Stimulated activated naive CD4-positive, alpha-beta T cell treated with Interleukin-2 at 50 U/mL for 16 hours (primary cell): ENCODE measurements around the gene TBCD.

Source experiments
- DNase-seq: peaks from one replicate; lab custom pipeline; 2025; lab: John Stamatoyannopoulos, UW

TBCD gene

DNA sequence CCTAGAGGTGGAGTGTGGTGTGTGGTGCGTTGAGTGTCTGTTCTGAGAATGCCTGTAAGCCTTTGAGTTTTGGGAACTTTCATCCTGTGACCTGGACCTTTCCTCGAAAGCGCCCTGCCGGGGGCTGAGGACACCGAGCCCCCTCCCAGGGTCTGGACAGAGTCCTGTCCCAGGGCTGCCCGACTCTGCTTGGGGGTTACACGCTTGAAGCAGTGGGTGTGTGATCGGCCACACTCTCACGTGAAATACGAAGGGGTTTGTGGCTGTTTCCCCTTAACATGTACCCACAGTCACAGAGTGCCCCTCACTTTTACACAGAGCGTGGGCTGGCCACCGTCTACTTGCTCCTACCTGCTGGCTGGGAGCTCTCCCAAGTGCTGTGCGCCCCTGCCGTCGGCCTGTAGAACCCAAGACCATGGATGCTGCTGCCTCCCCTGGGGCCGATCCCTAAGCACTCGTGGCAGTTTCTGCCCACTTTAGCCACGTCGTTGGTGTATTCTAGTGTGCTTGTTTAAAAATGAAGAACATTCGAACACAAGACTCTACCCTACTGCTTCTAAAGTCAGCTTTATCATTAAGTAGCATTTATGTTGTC is 81.1 kb downstream of the TBCD start:
- no peak for DNase-seq

DNA sequence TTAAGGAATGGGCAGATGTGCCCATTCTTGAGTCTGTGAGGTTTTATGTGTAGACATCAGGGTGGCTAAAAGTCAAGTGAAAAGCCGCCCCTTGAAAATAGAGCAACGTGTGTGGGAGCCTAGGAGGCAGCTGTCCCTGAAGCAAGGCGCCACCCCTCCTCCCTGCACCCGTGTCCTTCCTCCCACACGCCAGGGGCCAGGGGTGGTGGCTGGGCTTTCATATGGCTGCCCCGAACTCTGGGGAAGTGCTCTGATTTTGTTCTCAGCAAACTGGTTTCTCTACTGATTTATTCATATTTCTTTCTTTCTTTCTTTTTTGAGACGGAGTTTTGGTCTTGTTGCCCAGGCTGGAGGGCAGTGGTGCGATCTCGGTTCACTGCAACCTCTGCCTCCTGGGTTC is 83.3 kb downstream of the TBCD start:
- no peak for DNase-seq

DNA sequence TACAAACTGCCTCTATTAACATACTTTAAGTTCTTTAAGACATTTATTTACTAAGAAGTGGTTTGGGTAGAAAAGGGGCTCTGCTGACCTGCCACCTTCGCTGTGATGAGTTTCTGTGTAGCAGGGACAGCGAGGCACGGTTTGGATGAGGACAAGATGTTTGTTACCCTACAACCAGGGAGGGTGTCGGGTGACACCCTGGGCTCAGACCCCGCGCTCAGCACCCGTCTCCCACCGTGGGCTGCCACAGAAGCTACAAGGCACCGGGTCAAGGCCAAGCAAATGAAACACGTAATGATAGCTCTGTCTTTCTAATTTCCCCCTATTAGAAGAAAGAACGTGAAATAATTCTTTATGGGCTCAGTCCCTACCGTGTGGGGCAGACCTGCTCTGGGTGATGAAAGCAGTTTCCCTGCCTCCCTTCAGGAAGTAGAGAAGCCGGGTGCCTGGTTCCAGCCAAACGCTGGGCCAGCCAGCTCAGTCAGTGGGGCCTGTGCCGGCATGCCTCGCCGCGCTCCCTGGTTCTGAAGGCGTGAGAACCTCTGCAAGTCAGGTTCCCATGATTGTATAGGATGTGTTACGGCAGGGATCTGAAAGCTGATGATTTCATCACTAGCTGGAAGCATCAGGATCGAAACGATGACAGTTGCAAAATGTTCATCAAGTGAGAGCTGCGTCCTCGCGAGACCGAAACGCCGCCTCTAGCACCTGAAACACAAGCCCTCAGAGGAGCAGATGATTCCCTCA is 84.1 kb downstream of the TBCD start:
- no peak for DNase-seq

DNA sequence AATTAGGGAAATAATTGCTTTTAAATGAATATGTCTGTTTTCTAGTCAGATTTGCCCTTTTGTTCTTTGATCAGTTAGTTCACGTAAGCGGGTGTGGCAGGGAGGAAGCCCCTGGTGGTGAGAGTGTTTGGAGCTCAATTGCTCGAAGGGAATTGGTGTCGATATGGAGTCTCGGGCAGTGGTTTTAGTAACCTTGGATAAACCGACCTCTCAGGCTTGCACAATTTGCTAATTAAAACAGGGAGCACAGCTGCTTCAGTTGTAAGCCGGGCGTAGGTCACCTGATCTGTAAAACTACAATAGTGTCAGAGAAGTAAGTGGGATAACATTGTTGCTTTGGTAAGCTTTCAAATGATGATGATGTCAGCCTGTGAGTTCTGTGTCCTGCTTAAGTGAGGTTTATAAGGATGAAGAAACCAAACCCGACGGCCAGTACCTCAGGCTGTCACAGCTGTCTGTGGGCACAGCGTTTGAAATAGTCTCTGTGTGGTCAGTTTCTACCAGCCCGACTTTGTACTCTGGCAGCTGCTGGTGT is 85.0 kb downstream of the TBCD start:
- DNase-seq, result no peak

DNA sequence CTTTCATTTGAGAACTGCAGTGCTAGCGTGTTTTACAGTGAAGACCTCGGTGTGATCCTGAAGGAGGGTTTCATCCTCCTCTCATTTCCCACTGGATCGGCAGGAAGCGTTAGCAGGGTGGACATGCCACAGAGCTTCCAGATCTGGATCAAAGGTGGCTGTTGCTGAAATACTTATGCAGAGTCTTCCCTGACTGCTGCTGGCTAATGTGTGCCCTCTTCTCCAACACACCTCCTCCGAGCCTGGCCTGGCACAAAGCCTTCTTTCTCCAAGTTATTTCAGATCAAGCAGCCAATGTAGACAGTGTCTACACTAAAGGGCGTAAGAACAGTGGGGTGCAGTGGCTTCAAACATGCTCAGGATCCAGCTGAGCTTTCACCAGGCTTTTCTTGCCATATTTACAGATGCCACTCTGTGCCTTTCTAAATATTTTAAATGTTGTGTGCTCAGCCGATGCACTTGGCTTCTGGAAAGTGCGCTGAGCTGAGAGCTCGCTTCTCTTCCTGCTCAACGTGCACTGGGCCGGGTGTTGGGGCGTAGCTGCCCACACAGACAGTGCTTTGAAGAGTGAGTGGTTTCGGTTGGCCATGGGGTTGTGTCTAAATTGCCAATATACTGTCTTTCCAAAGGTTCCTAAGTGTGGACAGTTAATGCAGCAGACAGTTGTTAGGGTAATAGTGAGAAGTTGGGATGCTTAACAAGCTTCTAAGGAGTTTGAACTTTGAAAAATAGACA is 85.9 kb downstream of the TBCD start:
- DNase-seq, result no peak

DNA sequence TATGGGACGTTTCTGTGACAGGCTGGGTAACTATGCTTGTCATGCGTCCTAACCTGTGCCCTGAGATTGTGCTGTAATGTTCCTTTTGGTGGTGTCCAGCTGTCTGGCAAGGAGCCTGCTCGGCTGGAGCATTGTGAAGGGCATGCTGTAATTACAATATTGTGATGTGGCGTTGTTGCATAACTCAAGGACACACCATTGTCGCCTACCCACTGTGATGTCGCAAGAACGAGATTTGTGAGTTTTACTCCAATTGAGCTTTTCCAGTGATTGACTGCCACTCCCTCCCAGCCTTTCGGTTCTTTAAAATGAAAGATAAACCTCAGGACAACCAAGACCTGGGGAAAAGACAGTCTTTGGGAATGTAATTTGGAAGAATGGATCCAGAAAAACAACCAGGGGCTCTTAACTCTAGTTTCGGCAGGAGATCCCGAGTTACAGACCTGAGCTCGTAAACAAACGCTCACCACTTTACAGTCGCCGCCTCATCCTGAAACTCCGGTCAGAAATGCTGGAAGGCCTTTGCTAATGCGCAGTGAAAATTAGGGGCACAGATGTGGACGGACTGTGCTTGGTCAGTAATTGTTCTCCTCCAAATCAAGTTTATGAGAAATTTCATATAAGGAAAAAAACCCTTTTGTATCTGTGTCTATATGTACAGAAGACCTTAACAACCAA is 86.7 kb downstream of the TBCD start:
- DNase-seq, result no peak

DNA sequence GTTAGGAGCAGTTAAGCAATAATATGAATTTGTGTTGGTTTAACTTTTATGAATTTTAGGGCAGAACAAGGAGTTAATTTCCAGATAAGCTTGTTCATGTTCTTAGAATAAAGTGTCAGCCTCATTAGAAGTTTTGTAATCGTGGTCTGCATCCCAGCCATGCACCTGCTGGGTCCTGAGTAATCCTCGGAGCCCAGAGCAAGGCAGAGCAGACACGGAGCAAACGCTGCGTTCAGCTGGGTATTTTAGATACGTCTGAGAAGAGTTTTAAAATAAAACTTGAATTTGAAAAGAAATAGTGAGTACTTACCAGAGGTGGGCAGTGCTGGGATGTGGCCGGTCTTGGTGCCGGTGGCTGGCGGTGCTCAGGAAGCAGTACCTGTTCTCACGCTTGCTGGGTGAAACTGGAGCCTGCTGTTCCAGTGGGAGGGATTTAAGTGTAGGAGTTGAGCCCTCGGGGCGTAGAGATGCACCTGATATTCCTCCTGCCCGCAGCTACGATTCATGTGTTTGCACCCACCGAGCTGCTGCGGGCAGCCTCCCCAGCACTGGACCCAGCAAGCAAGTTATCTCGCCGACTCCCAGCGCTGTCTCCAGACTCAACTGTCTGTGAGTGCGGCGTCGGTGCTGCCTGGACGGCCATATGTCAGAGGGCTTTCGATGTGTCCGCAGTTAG is 87.9 kb downstream of the TBCD start, which contains the start of gene ZNF750:
TSS of gene ZNF750 (minus strand) at position 406 of the 676 bp plus-strand sequence. CDS start 7,568 bp downstream, outside the sequence.
- no peak for DNase-seq

DNA sequence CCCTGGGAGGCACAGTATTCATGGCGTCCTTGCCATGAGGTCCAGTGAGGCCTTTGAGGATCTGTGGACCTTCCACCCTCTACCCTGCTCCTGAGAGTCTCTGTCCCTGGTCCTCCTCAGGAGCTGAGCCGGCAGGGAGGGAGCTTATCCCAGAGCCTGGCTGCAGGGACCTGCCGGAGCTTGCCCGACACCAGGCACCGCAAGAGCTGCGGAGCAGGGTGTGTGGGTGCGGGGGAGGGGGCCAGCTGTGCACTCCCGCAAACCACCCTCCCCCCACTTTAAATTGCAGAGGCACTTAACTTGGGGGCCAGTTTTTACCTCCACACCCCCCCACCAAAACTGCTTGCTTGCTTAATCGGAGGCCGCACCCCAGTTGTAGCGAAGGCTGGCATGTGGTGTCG is 88.6 kb downstream of the TBCD start:
- DNase-seq, result no peak

DNA sequence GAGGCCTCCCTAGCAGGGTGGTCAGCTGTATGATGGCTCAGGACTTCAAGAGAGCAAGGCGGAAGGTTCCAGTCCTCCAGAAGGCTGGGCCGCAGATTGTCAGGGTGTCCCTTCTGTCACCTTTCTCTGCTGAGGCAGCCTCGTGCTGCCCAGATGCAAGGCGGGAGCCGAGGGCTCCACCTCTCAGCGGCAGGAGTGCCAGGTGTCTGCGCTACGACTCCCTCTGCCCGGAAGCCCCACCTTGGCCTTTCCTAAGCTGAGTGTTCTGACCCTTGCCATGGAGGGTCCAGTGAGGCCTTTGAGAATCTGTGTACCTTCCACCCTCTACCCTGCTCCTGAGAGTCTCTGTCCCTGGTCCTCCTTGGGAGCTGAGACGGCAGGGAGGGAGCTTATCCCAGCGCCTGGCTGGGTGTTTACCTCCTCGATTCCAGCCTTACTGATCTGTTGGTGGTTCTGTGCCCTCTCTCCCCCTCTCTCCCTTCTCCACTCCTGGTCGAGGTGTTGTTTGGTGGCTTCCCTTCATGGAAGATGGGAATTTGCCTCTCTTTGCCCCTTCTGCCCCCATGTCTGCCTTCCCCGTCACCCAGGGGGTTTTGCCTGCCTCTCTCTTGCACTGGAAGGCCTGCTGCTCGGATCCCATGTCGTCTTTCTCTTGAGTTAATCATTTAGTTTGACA is 90.2 kb downstream of the TBCD start:
- DNase-seq, result no peak

DNA sequence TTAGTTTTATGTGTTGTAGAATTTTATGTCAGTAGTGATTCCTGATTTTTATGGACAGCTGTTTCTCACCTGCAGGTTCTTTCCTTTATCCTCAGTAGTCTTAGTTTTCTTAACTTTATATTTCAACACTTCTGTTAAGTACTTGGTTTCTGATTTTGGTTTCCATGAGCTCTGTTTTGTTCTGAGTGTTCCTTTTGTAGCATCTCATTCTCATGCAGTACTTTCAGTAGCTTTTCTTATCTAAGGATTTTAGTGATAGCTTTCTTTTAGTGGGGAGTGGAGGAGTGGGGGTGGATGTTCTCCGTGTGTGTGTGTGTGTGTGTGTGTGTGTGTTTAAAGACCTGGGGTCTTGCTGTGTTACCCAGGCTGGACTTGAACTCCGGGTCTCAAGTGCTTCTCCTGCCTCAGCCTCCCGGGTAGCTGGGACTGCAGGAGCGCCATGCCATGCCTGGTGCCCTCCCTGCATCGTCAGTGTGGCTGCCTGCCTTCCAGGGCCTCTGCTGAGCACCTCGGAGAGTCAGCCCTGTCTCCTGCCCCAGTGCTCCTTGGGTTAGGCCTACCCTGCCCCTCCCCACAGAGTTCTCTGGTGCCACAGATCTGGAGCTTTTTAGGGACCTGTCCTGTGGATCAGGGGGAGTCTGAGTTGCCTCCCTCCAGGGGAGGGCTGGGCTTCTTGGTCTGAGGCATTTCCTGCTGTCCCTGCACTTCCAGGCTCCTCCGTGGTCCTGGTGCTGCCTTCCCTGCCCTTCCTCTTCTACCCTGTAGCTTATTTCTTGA is 92.2 kb downstream of the TBCD start:
- no peak for DNase-seq

DNA sequence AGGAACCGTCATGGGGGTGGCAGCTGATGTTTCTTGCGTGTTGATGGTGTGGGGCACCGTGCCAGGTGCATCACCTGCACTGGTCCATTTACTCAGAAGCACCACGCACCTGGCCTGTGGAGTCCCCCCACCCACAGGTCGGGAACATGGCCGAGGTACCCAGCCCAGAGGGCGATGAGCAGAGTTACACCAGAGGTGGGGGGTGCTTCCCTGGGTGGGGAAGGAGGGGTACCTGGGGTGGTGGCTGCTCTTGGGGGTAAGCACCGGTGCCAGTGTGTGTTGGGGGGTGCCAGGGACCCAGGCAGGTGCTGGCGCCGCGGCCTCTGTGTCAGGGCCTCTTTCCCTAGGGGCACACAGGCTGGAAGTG is 92.9 kb downstream of the TBCD start:
- DNase-seq, result no peak

DNA sequence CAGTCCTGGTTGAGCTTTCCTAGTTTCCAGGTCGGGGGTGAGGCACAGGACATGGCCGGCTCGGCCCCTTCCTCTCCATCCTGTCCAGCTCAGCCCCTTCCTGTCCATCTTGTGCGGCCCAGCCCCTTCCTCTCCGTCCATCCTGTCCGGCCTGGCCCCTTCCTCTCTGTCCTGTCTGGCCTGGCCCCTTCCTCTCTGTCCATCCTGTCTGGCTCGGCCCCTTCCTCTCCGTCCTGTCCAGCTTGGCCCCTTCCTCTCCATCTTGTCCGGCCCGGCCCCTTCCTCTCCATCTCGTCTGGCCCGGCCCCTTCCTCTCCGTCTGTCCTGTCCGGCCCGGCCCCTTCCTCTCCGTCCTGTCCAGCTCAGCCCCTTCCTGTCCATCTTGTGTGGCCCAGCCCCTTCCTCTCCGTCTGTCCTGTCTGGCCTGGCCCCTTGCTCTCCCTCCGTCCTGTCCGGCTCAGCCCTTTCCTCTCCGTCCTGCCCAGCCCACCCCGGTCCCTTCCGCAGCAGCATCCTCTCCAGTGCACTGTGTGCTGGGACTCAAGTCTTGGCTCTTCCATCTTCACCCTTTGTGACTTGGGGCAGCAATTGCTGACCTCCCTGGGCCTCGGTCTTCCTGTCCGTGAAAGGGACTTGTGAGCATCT is 93.4 kb downstream of the TBCD start:
- no peak for DNase-seq

DNA sequence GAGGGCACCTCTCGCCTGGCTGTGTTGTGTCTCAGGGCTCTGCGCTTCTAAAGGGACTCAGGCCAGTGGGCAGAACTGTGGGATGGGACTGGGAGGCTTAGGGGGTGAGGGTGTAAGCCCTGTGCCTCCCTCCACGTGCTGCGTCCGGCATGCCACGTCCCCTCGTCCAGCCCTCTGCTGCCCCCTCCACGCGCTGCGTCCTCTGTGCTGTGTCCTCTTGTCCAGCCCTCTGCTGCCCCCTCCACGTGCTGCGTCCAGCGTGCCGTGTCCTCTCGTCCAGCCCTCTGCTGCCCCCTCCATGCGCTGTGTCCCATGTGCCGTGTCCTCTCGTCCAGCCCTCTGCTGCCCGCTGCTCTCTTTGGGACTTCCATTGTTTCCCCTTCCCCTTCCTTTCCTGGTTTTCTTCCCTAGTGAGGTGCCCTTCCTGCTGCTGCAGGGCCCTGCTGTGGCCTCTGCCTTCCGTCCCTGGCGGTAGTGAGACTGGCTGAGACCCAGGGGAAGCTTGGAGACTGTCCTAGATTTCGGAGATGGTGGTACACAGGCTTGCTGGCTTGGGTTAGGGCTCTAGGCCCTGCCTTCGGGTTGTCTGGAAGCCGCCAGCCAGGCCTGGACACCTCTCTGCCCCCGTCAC is 94.3 kb downstream of the TBCD start:
- no peak for DNase-seq

DNA sequence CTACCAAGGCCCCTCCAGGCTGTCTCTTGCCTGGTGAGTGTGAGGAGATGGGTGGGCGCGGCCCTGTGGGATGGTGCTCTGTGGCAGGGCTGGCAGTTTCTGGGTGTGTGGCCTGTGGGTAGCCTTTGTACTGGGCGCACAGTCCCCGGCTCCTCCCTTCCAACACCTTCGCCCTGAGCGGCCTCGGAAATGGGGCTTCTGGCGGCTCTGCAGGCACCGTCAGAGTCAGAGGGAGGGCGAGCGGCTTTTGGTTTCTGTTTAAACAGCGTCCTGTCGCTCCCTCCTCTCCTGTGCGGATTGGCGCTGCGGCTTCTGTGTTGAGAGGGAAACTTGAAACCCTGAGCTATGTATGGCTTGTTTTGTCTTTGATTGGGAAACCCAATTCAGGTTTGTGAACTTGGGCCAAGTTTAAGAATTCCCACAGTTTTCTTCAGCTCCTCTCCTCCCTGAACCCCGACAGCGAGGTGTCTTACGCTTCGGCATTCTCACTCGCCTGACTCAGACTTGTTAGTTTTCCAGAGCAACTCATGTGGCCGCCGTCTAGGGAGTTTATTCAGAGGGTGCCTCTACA is 96.2 kb downstream of the TBCD start:
- DNase-seq, result peak; percentile 31

DNA sequence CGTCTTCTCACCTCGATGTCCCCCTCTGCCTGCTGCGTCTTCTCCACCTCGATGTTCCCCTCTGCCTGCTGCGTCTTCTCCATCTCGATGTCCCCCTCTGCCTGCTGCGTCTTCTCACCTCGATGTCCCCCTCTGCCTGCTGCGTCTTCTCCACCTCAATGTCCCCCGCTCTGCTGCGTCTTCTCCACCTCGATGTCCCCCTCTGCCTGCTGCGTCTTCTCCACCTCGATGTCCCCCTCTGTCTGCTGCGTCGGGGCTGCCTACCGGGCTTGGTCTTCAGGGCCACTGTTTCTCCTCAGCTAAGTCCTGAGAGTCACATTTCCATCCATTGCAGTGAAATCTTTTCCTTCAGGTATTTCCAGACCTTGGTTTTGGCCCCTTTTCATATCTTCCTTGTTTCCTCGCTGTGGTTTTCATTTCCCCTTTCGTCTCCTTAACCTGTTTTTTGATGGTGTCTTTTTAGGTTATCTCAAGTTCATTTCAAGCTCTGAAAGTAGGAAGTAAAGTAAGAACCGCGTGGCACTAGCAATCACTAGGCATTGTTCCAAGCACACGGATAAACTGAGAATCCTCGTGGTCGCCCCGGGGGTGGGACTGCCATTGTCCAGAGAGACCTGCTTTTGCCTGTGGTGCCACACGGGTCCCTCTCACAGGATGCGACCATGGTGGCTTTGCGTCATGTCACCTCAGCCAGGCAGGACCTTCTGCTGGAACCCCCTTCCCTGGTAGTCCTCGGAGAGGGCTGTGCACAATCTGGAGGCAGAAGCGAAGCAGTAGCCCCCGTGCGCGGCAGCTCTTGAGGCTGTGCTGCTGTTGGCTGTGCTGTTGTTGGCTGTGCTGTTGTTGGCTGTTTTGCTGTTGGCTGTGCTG is 97.4 kb downstream of the TBCD start:
- no peak for DNase-seq

DNA sequence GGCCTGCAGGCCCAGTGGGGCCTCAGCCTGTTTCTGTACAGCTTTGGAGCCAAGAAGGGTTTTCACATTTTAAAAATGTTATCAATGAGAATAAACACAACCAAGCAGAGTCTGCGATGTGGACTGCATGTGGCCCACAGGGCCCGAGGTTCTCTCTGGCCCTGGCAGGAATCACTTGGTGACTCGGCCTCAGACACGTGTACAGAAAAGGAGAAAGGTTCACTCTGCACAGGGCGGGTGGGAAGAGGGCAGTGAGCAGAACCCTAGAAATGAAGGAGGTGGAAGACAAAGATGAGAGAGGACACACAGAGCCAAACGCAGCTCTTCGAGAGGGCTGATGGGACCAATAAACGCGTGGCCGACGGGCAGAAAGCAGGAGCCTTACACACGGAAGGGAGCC is 99.5 kb downstream of the TBCD start:
- no peak for DNase-seq

DNA sequence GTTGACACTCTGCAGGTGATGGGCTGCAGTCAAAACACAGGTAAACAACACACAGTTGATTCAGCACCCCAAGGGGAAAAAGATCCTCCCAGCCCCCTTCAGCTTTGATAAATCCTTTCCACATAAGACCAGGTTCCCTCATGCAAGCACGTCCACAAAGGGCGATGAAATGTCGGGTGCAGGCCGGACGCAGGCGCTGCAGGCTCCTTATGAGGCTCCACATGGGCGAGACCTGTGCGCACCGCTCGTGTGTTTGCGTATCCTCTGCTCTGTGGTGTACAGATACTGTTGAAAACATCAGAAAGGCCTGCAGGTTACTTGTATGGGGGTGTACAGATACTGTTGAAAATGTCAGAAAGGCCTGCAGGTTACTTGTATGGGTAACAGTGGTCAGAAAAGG is 102.4 kb downstream of the TBCD start:
- DNase-seq, result no peak

DNA sequence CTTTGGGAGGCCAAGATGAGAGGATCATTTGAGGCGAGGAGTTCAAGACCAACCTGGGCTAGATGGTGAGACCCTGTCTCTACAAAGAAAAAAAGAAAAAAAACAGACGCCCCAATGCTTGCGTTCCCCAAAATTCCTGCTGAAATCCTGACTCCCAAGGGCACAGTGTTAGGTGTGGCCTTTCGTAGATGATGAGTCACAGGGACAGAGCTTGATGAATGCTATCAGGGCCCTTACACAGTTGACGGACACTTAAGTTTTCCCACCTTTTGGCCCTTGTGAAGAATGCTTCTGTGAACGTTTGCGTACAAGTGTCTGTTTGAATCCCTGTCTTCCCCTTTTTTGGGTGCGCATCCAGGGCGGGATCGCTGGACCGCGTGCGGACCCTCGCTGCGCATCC is 104.5 kb downstream of the TBCD start:
- DNase-seq, result no peak
